Medulla oblongata (tissue), 1 donor: ENCODE results near the gene THBS2.
A peak's percentile ranks its signal among the peaks of the same experiment; 100 is the strongest.
"Not testable (repeated sequence)": the region's sequence is repeated elsewhere in the genome, so short reads cannot be mapped to it uniquely, and the experiment has no call there.

Experiments used
- DNase-seq: peaks from one replicate; pipeline ENCODE4 v3.0.0-alpha.2; 2015; ENCODE audit errors: extremely low spot score

The THBS2 gene

DNA sequence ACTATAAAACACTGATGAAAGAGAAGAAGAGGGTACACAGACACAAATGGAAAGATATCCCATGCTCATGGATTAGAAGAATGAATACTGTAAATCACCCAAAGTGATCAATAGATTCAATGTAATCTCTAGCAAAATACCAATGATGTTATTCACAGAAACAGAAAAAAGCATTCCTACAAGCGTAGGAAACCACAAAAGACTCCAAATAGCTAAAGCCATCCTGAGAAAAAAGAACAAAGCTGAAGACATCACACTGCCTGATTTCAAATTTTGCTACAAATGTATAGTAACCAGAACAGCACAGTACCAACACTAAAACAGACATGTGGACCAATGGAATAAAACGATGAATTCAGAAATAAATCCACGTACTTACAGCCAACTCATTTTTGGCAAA is 43.0 kb downstream of the THBS2 start:
- DNase-seq = no peak

DNA sequence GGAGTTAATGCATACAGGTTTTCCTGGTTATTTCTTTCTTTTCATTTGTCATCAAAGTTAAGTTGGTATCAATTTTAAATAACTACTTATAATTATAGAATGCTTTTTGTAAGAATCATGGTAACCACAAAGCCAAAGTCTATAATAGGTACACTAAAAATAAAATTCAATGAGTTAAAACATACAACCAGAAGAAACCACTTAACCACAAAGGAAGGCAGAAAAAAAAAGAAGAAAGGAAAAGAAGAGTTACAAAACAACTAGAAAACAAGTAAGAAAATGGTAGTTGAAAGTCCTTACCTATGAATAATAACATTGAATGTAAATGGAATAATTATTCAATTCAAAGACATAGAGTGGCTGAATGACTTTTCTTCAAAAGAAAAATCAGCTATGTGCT is 45.6 kb downstream of the THBS2 start:
- DNase-seq = no peak

DNA sequence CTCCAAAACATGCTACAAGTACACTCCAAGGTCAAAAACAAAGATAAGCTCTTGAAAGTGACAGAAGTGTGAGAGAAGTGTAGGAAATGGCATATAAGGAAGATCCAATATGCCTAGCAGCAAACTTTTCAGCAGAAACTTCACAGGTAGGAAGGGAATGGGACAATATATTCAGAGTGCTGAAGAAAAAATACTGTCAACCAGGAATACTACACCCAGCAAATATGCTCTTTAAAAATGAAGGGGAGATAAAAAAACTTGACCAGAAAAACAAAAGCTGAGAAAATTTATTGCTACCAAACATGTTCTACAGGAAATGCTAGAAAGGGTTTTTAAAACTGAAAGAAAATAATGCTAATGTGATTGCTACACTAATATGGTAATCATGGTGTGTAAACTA is 46.2 kb downstream of the THBS2 start:
- no peak for DNase-seq

DNA sequence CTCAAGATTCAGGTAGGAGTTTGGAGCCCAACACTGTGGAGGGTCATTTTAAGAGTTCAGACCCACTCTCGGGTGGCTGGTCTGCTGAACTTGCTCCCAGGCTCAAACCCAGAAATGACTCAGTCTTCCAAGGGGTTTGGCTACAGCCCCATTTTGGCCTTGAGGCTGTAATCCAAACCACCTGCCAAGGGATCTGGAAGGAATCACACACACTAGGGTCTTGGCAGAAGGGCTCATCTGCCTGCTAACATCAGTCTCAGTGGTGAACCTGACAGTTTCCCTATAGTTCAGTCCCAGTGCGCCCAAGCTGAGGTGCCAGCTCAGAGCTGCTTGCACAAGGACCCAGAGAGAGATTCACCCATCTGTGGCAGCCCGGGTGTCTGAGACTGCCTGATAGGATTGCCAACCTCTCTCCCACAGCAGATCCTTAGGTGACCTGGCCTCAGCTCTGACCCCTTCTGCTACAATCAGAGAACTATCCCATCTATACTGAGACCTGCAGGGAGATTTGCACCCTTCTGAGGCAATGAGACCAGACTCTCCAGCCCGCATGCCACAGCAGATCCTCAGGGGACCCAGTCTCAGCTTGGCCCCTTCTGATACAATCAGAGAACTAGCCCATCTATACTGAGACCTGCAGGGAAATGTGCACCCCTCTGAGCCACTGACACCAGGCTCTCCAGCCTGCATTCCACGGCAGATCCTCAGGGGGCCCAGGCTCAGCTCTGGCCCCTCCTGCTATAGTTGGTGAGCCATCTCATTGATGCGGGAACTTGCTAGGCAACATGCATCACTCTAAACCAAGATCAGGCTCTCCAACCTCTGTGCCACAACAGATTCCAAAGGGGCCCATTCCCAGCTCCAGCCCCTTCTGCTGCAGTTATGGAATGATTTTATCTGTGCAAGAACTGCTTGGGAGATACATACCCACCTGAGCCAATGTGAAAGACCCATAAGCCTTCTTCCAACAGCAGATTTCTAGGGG is 48.2 kb downstream of the THBS2 start:
- peak; percentile 40 for DNase-seq

DNA sequence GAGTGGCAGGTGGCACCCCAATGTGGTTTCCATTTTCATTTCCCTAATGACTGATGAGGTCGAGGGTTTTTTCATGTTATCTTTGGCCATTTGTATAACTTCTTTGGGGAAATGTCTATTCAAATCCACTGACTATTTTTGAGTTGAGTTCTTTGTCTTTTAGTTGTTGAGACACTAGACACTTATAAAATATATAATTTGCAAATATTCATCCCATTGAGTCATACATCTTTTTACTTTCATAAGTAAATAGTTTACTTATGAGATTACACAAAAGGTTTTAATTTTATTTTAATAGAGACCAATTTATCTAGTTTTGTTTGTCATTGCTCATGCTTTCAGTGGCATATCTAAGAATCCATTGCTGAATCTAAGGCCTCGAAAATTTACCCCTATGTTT is 49.5 kb downstream of the THBS2 start:
- no peak for DNase-seq

DNA sequence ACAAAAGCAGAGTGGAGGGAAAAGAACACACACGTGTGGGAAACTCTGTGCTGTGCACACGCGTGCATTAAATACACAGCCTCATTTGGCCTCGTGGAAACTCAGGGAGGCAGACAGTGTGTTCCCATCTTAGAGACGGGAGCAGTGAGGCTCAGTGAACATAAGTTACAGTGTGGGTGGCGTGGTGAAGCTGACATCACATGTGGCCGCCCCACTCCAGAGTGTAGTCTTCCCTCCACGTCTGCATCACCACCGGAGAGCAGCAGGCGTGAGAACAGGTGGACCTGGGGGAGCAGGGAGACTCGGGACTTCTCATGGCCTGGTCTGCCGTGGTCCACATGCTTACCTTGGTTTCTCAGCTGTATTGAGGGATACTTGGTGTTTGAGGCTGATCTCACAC is 51.7 kb downstream of the THBS2 start:
- no peak for DNase-seq

DNA sequence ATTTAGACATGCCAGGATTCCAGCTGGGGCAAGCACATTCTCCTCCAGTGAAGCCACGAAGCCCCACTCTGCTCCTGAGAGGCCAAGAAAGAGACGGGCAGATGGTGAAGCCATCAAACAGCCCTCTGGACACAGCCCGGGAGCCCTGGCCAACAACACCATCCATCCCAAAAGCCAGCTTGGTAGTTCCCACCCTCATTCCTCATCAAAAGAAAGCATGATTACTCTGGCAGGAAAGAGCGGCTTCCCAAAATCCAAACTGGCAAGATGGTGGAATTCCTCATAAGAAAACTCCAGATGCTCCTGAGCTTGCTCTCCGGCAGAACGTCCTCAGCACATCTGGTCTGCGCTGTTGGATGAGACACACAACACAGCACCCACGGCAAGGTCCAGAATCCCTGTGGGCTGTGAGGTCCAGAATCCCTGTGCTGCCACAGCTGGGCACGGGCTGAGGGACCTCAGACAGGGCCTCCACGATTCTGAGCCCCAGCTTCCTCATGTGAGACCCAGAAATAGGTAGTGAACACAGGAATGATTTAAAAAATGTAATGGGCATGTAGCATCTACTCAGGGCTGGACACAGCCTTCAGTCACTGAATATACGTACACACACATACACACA is 52.6 kb downstream of the THBS2 start:
- no peak for DNase-seq

DNA sequence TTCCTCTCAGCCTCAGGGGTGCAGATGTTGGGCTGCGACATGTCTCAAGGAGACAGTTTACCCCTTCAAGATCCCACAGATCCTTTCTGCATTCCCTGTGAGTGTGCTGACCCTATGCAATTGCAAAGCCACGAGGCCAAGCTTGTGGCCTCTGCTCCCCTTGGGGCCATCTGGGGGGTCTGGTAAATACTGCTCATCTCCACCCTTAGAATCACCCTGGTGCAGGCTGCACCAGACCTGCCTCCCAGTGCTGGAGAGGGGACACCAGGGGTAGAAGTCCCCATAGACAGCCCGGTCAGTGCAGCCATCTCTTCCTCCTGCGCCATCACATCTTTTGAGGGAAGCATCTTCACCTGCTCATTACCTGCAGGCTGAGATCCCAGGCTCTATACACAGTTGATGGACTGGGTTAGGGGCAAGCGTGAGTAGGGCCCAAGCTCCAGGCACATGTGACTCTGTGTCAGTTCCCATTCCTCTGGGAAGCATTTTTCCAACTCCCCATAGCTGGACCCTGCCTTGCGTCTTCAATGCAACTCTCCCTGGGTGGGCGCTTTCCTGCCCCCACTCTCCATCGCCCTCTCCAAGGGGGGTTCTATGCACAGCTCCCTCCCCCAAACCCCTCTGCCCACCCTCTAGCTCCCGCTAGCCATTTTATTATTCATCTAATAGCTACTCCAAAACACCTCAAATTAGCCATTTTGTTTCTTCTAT is 53.9 kb downstream of the THBS2 start:
- DNase-seq = no peak

DNA sequence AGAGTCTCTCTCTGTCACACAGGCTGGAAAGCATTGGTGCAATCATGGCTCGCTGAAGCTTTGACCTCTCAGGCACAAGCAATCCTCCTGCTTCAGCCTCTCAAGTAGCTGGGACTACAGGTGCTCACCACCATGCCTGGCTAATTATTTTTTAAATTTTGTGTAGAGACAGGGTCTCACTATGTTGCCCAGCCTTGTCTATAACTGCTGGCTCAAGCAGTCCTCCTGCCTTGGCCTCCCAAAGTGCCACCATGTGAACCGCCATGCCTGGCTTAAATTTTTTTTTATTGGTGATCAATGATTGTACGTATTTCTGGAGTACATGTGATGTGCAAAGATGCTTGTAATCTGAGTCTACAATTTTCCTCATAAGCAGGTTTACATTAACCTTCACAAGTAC is 54.8 kb downstream of the THBS2 start:
- DNase-seq = no peak

DNA sequence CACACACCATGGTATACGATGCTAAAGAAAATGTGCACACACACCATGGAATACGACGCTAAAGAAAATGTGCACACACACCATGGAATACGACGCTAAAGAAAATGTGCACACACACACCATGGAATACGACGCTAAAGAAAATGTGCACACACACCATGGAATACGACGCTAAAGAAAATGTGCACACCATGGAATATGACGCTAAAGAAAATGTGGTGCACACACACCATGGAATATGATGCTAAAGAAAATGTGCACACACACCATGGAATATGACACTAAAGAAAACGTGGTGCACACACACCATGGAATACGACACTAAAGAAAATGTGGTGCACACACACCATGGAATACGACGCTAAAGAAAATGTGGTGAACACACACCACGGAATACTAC is 55.7 kb downstream of the THBS2 start:
- not testable (repeated sequence) for DNase-seq

DNA sequence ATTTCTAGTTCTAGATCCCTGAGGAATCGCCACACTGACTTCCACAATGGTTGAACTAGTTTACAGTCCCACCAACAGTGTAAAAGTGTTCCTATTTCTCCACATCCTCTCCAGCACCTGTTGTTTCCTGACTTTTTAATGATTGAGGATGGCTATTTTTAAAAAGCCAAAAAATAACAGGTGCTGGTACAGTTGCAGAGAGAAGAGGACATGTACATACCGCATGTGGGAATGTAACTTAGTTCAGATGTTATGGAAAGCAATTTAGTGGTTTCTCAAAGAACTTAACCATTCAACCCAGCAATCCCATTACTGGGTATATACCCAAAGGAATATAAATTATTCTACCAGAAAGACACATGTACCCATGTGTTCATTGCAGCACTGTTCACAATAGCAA is 57.4 kb downstream of the THBS2 start:
- not testable (repeated sequence) for DNase-seq

DNA sequence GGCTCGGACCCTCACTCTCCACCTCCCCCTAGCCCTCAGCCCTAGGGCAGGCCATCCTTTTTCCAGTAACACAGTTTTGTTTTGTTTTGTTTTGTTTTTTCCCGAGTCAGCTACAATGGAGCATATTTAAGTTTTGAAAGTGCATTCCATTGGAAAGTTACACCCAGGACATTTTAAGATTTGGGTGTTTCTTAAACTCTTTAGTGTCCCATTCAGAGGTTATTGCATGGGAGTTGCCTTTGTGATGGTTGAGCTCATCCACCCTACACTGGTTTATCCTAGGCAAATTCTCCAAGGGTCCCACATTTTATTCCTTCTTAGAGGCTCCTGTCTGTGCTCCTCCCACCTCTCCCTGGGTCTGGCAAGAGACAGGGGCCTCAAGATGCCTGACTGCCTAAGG is 58.9 kb downstream of the THBS2 start:
- no peak for DNase-seq

DNA sequence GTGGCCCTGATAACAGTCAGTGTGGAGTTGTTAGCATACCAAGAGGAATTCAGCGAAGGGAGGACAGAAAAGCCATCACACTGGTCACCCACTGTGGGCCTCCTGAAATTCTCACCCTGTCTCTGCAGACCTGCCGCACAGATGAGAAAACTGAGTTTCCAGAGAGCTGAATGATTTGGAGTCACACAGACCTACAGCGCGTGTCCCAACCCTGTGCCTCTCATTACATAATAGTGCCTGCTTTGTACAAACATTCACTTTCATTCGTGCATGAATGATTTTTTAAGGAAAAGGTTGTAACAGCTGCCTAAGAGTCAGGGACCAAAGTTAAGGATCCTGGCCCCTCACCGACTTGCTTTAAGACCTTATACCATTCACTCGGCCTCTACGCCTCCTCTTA is 62.7 kb downstream of the THBS2 start:
- no peak for DNase-seq

DNA sequence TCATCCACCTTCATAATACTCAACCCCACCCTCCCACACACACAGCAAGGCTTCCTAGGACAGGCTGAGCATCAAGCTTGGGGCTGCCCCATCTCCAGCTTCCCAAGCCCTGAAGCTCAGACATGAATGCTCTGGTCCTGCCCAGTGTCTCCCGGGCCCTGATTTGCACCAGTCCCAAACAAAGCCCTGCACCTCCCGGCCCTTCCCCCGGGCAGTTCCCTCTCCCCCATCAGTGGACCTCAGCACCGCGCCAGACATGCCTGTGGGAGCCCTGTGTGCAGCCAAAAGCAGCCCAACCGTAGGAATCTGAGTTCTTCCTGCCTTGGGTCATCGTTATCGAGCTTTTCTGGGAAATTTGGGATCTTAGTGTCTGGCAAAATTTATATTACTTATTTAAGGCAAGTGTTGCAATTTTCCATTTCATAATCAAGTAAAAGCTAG is 63.5 kb downstream of the THBS2 start:
- no peak for DNase-seq

DNA sequence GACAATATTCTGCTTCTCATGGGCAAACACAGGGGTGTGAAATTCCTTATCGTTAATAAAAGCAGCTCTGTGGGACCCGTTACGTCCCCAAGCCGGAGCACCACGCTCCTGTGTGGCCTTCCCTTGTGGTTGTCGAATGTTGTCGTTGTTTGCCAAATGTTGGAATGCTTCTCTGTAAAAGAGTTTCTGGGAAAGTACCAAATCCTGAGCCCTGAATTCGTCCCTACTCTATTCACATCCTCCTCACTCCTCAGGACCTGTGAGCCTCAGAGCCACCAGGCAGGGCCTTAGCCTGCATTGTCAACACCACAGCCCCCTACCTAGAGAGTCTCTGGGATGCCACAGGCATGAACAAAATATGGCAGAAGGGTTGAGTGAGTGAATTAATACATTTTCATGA is 64.0 kb downstream of the THBS2 start:
- DNase-seq = no peak

DNA sequence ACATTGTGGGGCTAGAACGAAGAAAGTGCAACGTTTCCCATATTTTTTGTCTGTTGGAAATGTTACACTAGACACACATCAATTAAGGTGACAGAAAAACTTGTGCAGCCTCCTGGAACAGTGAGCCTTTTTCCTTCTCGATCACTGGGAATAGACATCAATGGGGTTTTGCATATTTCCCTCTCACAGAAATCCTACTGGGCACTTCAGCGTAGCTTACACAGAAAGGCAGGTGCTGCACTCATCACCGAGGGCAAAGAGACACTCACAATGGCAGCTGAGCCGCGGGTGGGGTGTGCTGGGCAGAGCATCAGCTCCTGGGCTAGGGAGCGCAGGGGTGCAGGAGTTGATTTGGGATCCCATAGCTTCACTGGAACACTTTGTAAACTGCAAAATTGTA is 64.5 kb downstream of the THBS2 start:
- no peak for DNase-seq

DNA sequence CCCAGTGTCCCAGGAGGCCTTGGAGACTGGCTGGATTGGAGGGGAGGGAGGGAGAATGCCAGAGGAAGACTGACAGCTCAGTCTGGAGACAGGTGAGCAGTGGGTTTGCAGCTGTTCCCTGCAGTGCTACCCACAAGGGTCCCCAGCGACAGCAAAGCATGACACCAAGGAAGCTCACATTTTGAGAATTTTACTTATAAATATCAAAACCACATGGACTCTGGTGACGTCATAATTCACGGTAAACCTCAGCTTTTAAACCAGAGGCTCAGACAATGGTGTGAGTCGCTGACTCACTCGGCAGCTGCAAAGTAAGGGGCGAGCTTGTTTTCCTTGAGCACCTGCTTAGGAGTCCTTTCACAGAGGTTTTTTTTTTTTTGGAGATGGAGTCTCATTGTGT is 65.2 kb downstream of the THBS2 start:
- DNase-seq = no peak

DNA sequence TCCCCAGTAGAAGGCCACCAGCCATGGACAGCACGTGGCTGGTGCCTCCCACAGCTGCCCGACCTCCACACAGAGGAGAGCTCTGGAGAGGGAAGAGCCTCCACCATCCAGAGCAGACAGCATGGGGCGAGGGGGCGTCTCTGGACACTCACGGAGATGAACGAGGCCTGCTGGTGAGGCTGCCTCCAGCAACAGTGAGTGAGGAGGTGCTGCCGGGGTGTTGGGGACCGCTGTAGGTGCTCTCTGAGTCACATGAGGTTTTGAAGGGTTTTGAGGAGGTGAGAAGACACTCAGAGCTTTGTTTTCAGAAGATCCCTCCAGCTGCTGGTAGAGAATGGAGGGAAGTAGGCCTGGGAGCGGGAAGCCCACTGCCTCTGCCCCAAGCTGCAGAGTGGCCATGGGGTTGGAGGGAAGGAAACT is 65.6 kb downstream of the THBS2 start:
- no peak for DNase-seq

DNA sequence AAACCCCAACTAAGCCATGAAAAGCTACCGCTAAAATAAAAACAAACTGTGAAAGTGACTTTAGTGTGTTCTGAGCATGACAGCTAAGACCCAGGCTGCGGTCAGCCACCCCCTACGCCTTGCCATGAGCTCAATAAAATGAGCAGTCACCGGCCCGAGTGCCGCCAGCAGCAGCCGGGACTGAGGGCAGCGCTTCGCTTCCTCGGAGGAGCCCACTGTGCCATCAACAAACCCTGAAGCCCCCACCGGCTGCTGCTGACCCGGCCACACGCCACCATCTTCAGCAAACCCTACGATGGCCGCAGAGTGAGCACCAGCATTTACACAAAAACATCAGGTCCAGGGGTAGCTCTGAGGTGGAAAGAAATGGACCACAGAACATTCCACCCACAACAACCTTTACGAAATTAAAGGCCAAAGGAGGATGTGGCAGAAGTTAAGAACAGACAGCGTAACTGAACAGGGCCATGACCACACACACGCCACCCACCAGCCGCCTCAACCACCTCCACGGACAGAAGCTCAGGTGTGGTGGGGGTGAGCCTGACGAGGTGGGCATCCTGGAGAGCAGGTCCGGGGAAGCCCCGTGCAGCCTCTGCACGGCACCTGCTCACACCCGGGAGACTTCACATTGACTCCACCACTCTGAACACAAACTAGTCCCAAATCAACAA is 67.0 kb downstream of the THBS2 start:
- DNase-seq = no peak

DNA sequence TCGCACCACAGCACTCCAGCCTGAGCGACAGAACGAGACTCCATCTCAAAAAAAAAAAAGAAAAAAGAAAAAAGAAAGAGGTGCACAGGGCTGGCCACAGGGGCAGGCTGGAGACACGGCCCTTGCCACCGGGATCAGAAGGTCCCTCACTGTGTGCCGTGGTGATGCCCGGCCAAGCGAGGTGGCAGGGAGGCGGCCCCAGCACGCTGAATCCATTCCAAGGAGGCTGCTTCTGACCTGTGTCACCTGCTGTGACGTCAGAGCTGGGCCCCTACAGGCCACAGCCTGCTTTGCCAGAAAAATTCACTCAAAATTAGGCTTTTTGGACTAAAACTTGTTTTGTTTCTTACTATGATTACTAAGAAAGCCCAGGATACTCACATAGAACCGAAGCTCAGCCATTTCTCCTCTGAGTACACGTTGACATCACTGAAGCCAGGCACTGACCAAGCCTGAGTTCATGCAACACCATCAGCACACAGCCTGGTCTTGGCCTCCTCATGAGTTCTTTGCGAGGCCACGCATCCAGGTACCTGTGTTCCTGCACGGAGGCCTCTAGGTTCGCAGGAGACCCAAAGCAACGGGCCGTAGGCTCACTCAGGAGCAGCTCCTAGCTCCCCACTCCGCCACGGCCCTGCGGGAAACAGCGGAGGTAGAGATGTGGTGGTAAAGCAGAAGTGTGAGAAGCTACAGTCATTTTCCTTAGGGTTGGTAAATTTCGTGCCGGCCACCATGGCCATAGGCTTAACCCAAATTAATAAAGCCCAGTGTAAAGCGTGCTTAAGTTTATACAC is 67.8 kb downstream of the THBS2 start:
- DNase-seq = no peak

DNA sequence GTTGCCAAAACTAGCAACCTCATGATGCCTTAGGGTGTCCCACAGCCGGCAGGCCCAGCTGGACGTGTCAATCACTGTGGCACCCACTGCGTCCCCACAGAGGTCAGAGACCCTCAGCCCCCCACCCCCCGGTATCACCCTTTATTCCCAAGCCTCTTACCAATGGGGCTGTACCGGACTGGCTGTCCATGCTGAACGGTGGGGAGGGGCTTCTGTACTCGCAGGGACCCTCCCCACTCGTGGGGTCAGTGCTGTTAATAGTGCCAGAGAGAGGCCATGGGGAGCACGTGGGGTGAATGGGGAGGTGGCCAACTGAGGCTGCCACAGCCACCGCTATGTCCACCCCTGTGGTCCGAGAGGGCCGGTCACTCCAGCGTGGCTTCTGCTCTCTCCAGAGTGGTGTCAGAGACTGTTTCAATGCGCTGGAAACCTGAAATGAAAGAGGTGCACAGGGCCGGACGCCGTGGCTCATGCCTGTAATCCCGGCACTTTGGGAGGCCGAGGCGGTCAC is 68.6 kb downstream of the THBS2 start:
- no peak for DNase-seq
